Stimulated activated CD4-positive, alpha-beta T cell treated with anti-CD3 and anti-CD28 coated beads, Interleukin-12 subunit alpha, Interleukin-12 subunit beta, amount 100 ng/mL, for 24 hours (primary cell): Measurements from ENCODE around the gene VAV2.

Experiments used
- DNase-seq, 2 experiments: peaks; one replicate each; pipeline ENCODE4 v3.0.0-alpha.2; 2020; ENCODE audit warnings: low read depth in 2 of 2

Gene VAV2

DNA sequence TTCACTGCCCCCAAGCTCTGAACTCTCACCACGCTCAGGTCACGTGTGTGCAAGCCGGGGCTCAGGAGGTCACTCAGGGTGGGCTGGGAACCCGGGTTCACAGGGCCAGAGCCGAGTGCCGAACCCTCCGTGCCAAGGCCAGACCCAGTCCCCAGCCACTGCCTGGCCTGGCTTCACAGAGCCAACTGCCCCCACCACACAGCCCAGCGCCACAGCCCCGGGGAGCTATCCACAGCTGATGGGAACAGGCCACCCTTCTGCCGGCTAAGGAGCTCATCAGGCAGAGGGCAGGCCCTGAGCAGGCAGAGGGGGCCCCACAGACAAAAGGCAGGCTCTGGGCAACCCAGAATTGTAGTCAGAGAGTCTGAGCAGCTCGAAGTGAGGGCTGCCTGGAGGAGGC, 117.0 kb downstream of the VAV2 start:
- no peak for DNase-seq

DNA sequence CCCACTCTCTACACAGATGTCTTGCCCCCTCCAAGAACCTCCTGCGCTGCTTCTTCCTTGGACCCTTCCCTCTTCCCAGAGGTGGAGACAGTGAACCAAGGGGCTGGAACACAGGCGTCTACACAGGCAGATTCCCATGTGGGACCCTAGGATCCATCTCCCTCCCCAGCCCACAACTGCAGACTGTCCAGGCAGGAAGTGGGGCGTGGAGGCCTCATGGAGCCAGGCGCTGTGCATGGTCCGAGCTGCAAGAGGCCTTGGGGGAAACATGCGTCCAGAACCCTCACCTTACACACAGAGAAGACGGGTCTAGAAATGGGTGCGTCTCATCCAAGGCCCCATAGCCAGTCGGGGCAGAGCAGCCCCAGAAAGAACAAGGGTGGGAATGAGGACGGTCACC, 117.5 kb downstream of the VAV2 start:
- DNase-seq = no peak

DNA sequence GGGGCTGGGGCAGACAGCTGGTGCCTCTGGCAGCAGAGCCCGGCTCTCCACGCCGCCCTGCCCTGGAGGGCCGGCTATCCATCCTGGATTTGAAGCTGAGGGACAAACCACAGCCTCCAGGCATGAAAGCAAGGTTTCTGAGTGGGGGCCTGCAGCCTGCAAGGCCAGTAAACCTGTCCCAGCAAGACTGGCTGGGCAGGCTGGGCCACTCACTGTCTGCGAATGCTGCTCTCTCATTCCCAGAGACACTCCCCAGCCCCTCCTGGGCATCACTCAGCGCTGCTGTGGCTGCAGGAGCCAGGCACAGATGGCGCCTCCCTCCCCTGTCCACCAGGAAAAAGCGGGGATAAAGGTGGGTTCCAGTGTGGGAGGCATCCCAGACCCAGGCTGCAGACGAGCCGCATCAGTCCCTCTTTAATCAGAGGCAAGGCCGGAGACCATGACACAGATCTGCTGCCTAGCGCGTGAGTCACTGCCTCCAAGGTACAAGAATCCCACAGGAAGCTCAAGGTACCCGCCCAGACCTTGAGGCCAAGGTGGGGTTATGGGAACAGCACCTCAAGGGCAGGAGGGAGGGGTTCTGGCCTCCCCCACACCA, 118.0 kb downstream of the VAV2 start:
- no peak for DNase-seq

DNA sequence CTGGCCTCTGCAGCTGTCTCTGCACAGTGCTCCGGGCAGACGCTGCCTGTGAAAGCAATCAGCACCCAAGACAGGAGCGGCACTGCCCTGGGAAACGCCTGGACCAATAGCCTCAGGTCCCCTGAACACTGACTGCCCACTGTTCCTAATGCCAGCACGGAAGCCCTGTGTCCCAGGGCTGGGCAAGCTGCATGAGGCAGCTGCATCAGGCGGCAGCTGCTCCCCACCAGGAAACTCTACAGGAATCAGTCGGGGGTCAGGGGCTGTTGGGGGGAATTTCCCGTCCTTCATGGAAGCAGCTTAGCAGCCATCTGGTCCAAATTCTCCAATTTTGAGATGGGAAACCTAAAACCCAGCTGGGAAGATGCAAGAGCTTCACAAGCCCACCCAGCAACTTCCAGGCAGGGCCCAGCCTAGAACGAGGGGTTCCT, 118.6 kb downstream of the VAV2 start:
- no peak for DNase-seq

DNA sequence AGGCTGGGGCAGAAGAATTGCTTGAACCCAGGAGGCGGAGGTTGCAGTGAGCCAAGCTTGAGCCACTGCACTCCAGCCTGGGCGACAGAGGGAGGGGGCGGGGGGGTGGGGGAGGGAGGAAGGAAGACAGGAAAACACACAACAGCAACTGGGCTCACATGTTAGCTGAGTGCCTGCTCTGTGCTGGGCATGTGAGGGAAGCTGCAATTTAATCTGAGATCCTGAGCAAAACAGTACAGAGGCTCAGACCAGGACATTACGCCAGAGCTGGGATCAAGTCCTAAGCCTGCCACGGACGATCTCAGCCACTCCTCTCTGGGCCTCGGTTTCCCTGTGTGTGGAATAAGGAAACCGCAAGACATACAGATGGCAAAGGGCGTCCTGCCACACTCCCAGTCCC, 119.1 kb downstream of the VAV2 start:
- DNase-seq = no peak

DNA sequence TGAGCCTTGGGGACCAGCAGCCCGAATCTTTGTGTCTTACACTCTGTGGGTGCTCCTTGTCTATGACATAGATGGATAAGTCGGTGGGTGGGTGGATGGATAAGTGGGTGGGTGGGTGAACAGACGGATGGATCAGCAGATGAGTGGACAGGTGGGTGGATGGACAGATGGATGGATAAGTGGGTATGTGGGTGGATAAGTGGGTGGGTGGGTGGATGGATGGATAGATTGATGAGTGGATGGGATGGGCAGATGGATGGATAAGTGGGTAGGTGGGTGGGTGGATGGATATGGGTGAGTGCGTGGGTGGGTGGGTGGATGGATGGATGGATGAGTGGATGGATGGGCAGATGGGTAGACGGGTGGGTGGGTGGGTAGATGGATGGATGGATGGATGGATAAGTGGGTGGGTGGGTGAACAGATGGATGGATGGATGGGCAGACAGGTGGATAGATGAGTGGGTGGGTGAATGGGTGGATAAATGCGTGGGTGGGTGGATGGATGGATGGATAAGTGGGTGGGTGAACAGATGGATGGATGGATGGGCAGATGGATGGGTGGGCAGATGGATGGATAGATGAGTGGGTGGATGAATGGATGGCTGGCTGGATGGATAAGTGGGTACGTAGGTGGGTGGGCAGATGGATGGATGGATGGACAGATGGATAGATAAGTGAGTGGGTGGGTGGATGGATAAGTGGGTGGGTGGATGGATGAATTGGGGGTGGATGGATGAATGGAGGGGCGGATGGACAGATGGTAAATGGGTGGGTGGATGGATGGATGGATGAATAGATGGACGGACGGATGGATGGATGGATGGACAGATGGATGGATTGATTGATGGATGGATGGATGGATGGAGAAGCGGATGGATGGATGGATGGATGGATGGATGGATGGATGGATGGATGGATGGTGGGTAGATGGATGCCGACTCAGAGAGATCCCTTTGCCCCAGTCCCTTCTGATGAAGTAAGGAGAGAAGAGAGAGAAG, 121.2 kb downstream of the VAV2 start:
- DNase-seq = no peak

DNA sequence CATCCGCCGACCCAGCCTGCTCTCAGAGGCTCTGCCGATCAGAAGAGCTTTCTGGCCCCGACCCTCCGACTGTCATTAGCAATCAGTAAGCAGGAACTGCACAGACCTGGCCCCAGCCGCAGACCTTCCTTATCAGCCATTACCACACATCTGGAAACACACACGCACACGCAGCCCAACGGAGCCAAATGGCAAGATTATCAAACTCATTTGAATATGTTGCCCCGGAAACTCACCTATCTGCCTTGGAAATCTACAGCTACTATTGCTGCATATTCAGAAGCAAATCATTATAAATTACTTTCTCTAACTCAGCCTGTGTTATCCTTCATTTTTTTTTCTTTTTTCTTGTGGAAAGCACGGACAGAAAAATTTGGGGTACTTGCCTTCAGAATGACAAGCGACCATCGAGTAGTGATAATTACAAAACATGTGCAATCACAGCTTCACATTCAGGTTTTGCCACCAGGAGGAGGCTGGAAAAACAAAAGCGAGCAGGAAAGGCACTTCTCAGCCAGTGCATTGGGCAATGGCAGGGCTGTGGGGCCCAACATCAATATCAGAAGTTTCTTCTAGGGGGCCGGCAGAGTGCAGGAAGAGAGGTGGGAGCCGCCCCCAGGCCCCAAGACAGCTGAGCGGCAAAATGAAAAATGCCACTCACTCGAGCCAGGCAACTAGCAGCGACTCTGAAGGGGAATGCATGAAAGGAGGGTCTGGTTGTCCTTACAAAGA, 122.3 kb downstream of the VAV2 start:
- DNase-seq = no peak

DNA sequence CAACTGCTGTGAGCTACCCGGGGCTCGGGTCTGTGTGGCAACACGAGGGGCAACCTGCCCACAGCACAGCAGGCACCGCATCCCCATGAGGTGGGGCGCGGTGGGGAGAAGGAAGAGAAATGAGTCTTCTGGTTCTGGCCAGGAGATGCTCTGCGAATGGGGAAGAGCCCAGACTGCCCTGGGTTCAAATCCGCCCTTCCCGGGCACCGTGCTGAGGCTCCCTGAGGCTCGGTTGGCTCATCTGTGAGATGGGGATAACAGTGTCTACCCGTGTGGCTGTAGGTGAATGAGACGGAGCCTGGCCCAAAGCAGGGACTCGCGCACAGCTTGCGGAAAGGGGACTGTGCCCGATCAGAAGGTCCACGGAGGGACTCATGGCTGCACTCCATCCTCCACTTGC, 123.9 kb downstream of the VAV2 start:
- DNase-seq = no peak

DNA sequence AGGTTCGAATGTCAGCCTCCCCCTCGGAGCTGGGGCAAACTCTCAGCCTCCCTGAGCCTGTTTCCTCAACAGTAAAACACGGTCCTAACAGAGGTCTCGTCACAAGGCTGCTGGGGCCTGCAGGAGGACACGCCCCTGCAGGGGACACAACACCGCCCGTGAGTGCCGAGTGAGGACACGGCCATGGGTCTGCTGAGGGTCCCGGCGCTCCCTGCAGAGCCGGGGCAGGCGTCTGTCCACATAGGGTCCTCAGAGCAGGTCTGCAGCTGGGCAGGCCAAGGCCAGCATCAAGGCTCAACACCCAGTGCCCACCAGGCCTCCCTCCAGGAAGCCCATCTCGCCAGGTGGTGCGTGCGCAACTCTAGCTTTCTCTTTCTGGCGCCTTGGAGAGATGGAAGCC, 125.2 kb downstream of the VAV2 start:
- DNase-seq = no peak

DNA sequence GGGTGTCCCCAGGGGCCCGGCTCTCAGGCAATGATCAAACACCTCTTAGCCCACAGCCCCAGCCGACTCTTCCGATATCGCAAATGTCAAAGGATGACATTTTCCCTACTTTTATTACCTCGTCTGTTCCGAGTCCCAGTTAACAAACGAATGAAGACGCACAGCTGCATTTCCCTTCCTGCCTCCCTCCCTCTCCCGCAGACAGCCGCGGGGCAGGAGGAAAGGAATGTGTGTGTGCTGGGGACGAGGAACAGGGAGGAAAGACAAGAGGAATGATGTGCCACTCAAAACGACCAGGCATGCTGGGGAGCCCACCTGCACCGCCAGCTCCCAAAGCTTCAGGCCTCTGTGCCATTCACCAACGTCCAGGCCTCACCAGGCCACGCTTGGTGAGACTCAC, 128.1 kb downstream of the VAV2 start:
- no peak for DNase-seq

DNA sequence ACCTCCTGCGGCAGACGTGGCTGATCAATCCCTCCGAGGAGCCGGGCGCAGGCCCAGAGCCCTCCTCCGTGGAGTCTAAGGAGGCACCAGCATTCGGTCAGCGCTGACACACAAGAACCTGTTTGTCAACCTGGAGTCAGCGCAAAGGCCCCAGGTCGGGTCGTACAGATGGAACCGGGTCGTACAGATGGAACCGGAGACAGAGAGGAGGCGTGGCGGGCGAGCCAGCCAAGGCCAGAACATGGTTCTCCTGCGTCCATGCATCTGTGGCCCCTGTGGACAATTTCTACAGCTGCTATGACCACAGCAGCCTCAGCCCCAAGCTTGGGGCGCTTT, 128.9 kb downstream of the VAV2 start:
- no peak for DNase-seq

DNA sequence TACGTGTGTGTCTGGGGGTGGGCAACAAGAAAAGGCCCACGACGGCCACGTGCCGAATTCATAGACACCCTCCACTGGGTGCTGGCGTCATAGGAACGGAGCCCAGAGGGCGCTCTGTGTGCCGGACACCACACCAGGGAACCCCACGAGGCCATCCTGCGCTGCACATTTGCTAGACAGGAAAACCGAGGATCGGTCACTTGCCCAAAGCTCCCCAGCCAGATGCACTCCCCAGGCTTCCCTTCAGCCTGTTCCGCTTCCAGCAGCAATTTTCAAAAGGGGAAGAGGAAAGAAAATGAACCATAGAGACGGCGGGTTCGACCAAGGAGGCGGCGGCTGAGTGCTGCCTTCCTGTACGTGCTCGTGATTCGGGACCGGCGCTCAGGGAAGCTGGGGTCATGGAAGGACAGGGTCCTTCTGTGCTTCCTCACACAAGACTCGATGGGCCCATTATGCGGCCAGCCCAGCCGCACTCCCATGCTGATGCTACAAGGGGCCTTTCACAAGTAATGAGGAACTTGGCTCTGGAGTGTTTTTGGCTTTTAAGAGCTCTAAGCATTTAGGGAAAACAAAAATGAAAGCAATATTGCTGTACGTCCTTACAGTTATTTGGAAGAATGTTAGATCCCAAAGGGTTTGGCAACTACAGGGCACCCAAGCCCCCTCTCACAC, 129.4 kb downstream of the VAV2 start:
- DNase-seq = no peak

DNA sequence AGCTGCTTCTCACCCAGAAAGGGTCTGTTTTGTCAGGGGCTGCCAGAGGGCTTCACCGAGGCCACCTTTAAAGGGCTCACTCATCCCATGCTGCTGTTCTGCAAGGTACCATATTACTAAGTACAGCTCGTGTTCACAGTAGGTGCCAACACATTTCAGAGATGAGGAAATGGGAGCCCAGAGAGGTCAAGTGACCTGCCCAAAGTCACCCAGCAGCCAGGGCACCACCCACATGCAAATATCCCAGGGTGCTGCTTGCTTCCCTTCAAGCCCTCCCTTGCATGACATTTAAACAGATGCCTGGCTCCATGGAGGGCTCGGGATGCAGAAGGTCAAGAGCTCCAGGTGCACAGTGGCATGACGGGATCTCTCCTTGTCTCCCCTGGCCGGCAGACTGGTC, 130.4 kb downstream of the VAV2 start:
- no peak for DNase-seq

DNA sequence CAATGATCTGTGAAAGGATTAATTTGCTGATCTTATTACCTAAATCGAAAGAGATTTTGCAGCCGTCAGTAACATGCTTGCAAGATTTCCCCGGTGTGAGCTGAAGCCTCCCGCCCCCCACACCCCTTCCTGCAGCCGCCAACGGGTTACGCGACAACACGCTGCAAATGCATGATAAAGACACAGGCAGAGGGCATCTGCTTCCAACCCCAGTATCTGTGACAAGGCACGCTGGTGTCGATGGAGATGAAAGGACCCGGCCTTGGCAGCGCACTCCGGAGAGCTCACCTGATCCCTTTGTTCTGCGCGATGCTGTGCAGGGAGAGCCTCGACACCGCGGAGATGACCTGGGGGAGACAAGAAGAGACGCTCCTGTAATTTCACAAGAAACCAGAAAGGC, 131.0 kb downstream of the VAV2 start:
- DNase-seq = no peak

DNA sequence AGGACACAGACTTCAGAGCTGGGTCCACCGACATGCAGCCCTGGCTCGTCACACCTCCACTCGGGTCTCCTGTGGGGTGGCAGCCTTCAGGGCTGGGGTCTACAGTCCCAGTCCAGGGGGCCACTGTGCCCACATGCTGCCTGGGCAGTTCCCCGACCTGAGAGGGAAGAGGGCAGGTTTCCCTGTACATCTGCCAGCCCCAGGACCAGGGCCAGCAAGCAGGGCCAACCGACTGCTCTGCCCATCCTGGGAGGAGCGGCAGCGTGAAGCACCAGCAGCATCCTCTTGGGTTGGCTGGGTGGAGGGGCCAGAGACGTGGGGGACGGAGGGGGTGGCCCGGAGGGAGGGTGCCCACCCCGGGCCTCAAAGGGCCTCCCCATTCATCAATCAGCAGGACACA, 133.4 kb downstream of the VAV2 start:
- no peak for DNase-seq

DNA sequence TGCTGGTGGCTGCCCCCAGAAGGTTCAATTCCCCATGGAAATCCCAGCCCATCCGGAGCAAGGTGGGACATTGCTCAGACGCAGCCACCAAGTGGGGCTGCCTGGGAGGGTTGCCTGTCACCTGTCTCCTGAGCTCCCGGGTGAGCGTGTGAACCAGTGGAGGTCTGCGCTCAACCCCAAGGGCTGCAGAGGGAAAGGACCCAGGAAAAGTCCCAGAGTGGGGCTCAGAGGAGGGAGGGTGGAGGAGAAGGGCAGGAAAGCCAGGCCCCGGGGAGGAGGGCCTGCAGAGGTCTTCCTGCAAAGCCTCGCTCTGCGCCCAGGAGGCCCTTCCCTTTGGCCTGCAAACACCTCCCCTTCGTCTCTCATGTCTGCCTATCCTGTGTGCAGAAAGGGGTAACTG, 134.5 kb downstream of the VAV2 start:
- DNase-seq = no peak

DNA sequence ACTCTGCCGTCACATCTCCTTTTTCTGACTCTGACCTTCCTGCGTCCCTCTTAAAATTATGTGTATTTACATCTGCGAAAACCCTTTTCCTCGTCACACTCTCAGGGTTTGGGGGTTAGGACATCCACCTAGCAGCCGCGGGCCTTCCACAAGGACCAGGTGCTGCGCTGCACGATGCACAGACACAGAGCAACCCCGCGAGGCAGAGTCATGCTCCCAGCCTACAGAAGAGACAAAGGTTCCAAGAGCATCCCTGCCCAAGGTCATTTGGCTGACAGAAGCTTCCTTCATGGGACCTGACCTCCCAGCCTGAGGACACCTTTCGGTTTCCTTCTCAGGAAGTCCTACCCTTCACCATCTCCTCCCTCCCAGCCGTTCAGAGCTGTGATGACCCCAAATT, 135.3 kb downstream of the VAV2 start:
- DNase-seq = no peak

DNA sequence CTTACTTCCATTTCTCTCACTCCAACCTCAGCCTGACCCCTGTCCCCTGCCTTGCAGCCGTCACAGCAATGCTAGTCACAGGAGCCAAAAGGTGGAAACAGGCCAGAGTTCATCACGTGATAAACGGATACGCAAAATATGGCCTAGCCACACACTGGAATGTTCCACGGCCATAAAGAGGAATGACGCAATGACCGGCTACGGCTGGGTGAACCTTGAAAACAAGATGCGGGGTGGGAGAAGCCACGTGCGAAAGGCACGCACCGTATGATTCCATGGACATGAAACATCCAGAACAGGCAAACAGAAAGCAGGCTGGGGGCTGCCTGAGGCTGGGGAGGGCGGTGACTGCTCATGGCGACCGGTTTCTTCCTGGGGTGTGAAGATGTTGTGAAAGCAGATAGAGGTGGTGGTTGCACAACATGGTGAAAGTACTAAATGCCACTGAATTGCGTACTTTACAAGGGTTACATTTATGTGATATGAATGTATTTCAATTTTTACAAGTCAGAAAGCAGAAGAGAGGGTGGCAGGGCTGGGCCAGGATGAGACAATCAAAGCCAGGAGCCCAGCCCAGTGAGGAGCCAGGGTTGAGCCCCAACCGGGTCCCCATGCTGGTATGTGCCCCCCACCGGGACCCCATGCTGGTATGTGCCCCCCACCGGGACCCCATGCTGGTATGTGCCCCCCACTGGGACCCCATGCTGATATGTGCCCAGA, 136.2 kb downstream of the VAV2 start:
- DNase-seq = no peak

DNA sequence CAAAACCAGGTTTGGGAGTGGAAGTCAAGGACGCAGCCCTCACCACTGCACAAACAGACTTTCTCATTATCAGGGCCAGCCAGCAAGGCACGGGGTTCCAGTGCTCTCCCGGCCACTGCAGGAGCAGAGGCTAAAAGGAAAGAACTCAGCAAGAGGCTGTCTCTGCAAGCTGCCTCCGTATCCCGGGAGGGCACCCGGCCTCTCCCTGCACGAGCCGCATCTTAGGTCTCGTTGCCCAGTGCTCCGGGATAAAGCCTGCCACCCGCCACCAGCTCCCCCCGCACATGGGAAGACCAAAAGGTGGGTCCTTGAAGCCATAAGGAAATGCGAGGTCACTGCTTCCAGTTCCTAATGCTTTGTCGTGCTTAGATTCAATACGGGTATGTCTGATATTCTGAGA, 136.8 kb downstream of the VAV2 start:
- DNase-seq = no peak

DNA sequence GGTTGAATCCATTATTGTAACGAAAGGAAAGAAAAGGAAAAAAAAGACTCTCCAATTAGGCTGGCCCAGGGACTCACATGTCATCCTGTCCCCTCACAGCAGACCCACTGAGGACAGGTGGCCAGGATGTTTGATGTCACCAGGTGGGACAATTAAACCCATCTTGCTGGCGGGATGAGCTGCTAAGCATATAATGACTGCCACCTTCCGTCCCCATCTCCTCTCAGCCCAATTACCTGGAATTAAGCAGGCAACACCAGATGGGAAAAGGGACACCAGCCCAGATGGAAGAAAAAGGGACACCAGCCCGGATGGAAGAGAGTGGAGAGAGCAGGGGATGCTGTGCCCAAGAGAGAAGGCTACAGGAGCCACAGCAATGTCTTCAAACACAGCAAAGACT, 137.4 kb downstream of the VAV2 start:
- no peak for DNase-seq

DNA sequence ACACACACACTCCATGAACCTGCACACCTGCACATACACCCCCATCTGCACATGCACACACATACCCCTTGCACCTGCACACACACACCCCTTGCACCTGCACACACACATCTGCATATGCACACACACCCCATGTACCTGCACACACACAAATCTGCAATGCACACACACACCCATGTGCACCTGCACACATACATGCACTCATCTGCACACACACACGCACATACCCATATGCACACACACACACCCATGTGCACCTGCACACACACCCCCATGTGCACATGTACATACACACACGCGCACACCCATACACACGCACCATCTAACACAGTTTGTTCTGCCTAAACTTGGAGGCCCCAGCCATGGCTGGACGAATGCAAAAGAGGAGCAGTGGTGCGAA, 138.1 kb downstream of the VAV2 start:
- no peak for DNase-seq

DNA sequence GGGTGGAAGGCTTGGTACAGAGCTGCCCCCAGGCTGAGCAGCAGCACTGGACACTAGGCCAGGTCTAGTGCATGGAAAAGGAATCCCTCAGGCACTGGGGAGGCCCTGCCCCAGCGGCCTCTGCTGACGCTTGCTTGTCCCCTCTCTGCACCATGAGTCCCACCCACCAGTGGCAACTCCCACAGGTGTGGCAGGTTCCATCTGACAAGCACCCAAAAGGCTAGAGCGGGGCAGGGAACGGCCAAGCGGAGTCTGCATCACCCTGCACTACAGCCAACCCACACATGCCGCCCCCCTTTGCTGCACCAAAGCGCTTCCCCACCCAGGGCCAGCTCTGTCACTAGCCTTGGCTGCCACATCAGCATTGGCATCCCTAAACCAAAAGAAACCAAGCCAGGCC, 138.8 kb downstream of the VAV2 start:
- DNase-seq = no peak
